ENCODE data around the gene LTB4R2. TPM values are rescaled to one million over a fixed set of nuclear protein-coding genes. Genes with fewer than 3 reads are reported as not detected.

The LTB4R2 gene
- total RNA-seq, 1 donor from 2014 or later = 9.3 TPM

- H2AFZ ChIP-seq (ENCODE audit: low read depth, low read length) = peak within 1 kb of the TSS; percentile 98
- Mint-ChIP-seq H3K36me3 (ENCODE audit: low read depth, unreplicated experiment) (peaks cover 23% of the 10 kb centered on the region), H3K4me3 (ENCODE audit: unreplicated experiment) (peak within 1 kb of the TSS; percentile 94), H3K27ac (ENCODE audit: unreplicated experiment) (peak within 1 kb of the TSS; percentile 89), H3K4me1 (ENCODE audit: low read depth, unreplicated experiment) (peaks cover 30% of the 10 kb centered on the region), H3K27me3 (ENCODE audit: low read depth, unreplicated experiment) (no peaks in the 10 kb centered on the region), H3K9me3 (ENCODE audit: unreplicated experiment) (no peaks in the 10 kb centered on the region)
- peaks cover 34% of the 10 kb centered on the region for H3K36me3 ChIP-seq (ENCODE audit: insufficient read depth, low read length)
- FAIRE-seq (no peak), DNase-seq (ENCODE audit: low read depth) (peak; percentile 73)
- H3K4me1 ChIP-seq (ENCODE audit: insufficient read depth, low read length) = peaks cover 25% of the 10 kb centered on the region
- peak within 1 kb of the TSS; percentile 66 for H3K27ac ChIP-seq (ENCODE audit: low read depth, low read length)
- peaks cover 10% of the 10 kb centered on the region for H4K20me1 ChIP-seq (ENCODE audit: insufficient read depth, low read length)
- no peaks in the 10 kb centered on the region for H3K9me3 ChIP-seq (ENCODE audit: insufficient read depth, low read depth, low read length)
- H3K79me2 ChIP-seq (ENCODE audit: insufficient read depth, low read length) = peaks cover 32% of the 10 kb centered on the region
- no peak for TF ChIP-seq CTCF (IDR thresholded peaks at IDR 0.05; ENCODE audit: insufficient read depth, low read depth, low read length)
- no peak for TF ChIP-seq EZH2 (IDR thresholded peaks at IDR 0.05; ENCODE audit: insufficient read depth, low read length)
- H3K9ac ChIP-seq (ENCODE audit: low read length) = peak within 1 kb of the TSS; percentile 93
- H3K27me3 ChIP-seq (ENCODE audit: insufficient read depth, low read length) = no peaks in the 10 kb centered on the region
- peak within 1 kb of the TSS; percentile 99 for H3K4me2 ChIP-seq (ENCODE audit: low read length)
- peak within 1 kb of the TSS; percentile 95 for H3K4me3 ChIP-seq (ENCODE audit: insufficient read depth, low read depth, low read length)
Observed at GRCh38 chr14:24299255-24300191, 10.4 kb upstream of the LTB4R2 start, which contains the start of the genes DHRS1 and NOP9. Gene DHRS1, minus strand, starts transcription at chr14:24299780. Its CDS starts 674 bp downstream, at chr14:24299106. Gene NOP9, plus strand, starts transcription at chr14:24299850. Its CDS starts 105 bp downstream, at chr14:24299955.

- Histone ChIP-seq H3K9me3 (ENCODE audit: insufficient read depth, low read depth, low read length) (no peaks in the 10 kb centered on the region), H3K36me3 (ENCODE audit: insufficient read depth, low read length) (peaks cover 40% of the 10 kb centered on the region), H3K79me2 (ENCODE audit: insufficient read depth, low read length) (peaks cover 32% of the 10 kb centered on the region), H3K27ac (ENCODE audit: low read depth, low read length) (peak overlapping the region; percentile 66), H3K4me2 (ENCODE audit: low read length) (peak overlapping the region; percentile 99), H3K27me3 (ENCODE audit: insufficient read depth, low read length) (no peaks in the 10 kb centered on the region), H4K20me1 (ENCODE audit: insufficient read depth, low read length) (peaks cover 10% of the 10 kb centered on the region), H2AFZ (ENCODE audit: low read depth, low read length) (peak overlapping the region; percentile 98), H3K4me3 (ENCODE audit: insufficient read depth, low read depth, low read length) (peak overlapping the region; percentile 95), H3K4me1 (ENCODE audit: insufficient read depth, low read length) (peaks cover 25% of the 10 kb centered on the region), H3K9ac (ENCODE audit: low read length) (peak overlapping the region; percentile 93)
- FAIRE-seq (no peak), DNase-seq (ENCODE audit: low read depth) (no peak)
- H3K4me1 Mint-ChIP-seq (ENCODE audit: low read depth, unreplicated experiment) = peaks cover 30% of the 10 kb centered on the region
- peaks cover 31% of the 10 kb centered on the region for H3K36me3 Mint-ChIP-seq (ENCODE audit: low read depth, unreplicated experiment)
- H3K27me3 Mint-ChIP-seq (ENCODE audit: low read depth, unreplicated experiment) = no peaks in the 10 kb centered on the region
- TF ChIP-seq CTCF (IDR thresholded peaks at IDR 0.05; ENCODE audit: insufficient read depth, low read depth, low read length) (no peak), EZH2 (IDR thresholded peaks at IDR 0.05; ENCODE audit: insufficient read depth, low read length) (no peak)
- H3K9me3 Mint-ChIP-seq (ENCODE audit: unreplicated experiment) = no peaks in the 10 kb centered on the region
- H3K27ac Mint-ChIP-seq (ENCODE audit: unreplicated experiment) = peak overlapping the region; percentile 45
- H3K4me3 Mint-ChIP-seq (ENCODE audit: unreplicated experiment) = peak overlapping the region; percentile 94
Observed at GRCh38 chr14:24300326-24300980, 9.5 kb upstream of the LTB4R2 start.

Measured in astrocyte (in vitro differentiated cells and primary cell).